Kidney epithelial cell (primary cell): ENCODE results near the gene ACOT12. TPM values are rescaled to one million over a fixed set of nuclear protein-coding genes. Genes with fewer than 3 reads are reported as not detected.
A peak's percentile ranks its signal among the peaks of the same experiment; 100 is the strongest.

Source experiments
- DNase-seq: peaks from one replicate; pipeline ENCODE4 v3.0.0-alpha.2; 2010; ENCODE audit warnings: low read depth
- H3K27me3 ChIP-seq: 2 replicates; pipeline ENCODE4 v1.6.0; 2011; ENCODE audit warnings: low read length; ENCODE audit not compliant: control insufficient read depth, insufficient read depth
- H3K36me3 ChIP-seq: 2 replicates; pipeline ENCODE4 v1.5.1; 2011; ENCODE audit warnings: low read length; ENCODE audit not compliant: control insufficient read depth, insufficient read depth
- H3K4me3 ChIP-seq: 2 replicates; pipeline ENCODE4 v1.5.1; 2011; ENCODE audit warnings: low read depth, mild to moderate bottlenecking, control low read depth, low read length
- total RNA-seq: library from RNA; depleted of rRNA; stranded (reverse); fragments of >200 nt; gene quantifications from 2 replicates; pipeline ENCODE4 v1.2.3, GENCODE V29; 2015
- TF ChIP-seq, protein P1 (sequence below): IDR thresholded peaks from 2 replicates; pipeline ENCODE4 v1.5.1; 2011; ENCODE audit warnings: mild to moderate bottlenecking, moderate library complexity, low read length, control low read depth, inconsistent platforms; ENCODE audit not compliant: insufficient read depth, poor library complexity, severe bottlenecking

ACOT12 gene
- total RNA-seq = not detected in 2 replicates

DNA sequence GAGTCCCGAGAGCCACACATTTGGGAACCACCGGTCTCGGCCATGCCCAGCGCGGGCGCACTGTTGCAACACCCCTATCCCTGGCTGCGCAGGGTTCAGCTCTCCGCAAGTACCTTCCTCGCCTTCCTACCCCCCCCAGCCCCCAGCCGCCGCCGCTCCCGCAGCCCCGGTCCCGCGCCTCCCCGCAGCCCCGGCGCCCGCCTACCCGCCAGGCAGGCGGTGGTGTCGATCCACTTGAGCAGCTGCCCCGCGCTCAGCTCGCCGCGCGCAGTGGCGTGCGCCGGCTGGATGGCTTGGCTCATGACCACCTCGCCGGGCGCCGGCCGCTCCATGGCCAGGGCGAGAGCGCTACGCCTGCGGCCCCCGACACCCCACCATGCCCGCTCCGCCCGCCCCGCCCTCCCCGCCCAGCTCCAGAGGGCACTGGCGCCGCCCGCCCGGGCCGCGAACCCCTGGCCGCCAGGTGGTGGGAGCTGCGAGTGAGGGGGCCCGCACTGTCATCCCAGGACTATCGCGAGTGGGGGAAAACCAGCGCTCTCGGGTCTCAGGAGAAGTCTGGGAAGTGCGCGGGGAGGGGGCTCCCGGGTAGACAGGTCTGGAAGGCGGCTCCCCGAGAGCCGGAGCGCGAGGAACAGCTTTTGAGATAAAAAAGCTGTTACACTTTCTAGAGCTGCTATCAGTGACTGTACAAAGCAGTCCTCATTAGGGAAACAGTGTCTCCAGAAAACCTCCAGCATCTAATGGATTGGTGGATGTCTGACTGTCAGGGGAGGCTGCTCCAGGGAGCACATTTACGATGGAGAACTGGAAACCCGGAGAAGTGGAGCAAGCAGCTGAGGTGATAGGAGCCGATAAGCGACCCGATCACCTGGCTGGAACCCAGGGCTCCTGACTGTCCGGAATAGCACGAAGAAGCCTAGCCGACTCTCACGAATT is at the start of gene ACOT12:
Gene ACOT12 (minus strand): TSS at position 352 of the 936 bp plus-strand sequence. CDS start 20 bp downstream, at position 332.
- Histone ChIP-seq H3K27me3 (no peaks in the 10 kb centered on the region), H3K4me3 (peak within 1 kb of the TSS; percentile 40), H3K36me3 (no peaks in the 10 kb centered on the region)
- DNase-seq = no peak
- TF ChIP-seq, protein P1, sequence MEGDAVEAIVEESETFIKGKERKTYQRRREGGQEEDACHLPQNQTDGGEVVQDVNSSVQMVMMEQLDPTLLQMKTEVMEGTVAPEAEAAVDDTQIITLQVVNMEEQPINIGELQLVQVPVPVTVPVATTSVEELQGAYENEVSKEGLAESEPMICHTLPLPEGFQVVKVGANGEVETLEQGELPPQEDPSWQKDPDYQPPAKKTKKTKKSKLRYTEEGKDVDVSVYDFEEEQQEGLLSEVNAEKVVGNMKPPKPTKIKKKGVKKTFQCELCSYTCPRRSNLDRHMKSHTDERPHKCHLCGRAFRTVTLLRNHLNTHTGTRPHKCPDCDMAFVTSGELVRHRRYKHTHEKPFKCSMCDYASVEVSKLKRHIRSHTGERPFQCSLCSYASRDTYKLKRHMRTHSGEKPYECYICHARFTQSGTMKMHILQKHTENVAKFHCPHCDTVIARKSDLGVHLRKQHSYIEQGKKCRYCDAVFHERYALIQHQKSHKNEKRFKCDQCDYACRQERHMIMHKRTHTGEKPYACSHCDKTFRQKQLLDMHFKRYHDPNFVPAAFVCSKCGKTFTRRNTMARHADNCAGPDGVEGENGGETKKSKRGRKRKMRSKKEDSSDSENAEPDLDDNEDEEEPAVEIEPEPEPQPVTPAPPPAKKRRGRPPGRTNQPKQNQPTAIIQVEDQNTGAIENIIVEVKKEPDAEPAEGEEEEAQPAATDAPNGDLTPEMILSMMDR = no peak

DNA sequence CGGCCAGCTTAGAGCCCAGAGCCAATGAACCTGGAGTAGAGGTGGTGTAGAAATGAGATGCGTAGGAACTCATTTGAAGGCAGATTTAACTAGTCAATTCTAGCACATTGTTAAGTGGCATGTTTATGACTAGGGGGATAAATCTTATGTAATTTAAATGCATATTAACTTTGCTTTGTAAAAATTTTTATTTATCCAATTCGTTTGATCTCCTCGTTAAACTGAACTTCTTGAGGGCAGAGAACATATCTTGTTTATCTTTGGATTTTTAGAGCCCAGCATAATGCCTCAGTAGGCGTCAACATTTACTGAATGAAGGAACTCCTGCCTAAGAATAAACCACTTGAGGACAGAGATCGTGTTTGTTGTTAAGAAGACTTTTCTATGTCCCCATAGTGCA is 41.1 kb upstream of the ACOT12 start:
- Histone ChIP-seq H3K27me3 (no peaks in the 10 kb centered on the region), H3K4me3 (no peak overlapping the region), H3K36me3 (no peaks in the 10 kb centered on the region)
- TF ChIP-seq, protein P1 = no peak
- DNase-seq = no peak

DNA sequence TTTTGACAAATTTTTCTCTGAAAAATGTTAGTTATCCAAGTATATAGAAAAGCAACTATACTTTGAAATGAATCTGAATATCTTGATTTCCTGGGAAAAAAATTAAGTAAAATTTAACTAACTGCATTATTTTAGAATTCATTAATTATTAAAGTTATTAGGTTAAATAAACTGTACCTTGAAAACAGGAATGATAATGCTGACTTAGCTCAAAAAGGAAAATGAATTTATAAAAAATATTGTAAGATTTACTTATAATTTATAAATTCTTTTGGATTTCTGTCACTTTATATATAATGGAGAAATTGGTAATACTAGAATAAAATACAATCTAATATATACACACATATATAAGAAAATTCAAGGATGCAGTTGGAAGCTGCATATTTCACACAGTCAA is 36.1 kb upstream of the ACOT12 start:
- Histone ChIP-seq H3K4me3 (no peak overlapping the region), H3K27me3 (no peaks in the 10 kb centered on the region), H3K36me3 (no peaks in the 10 kb centered on the region)
- TF ChIP-seq, protein P1 = no peak
- DNase-seq = no peak

DNA sequence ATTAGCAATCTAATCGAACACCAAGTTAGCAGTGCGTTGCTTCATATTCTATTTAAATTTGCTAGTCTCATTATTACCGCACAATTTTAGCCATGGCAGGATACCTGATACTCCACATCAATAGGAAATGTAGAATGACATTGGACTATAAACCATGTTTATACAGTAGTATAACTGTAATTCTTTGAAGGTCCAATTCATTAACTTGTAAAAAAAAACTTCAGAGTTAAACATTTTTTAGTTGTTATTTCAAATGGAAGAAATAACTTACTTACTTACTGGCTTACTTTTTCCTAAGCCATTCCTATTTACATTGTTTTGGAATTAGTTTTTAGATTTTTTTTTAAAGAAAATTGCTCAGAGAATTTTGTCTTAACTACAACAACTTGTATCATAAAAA is 35.4 kb upstream of the ACOT12 start:
- TF ChIP-seq, protein P1 = no peak
- Histone ChIP-seq H3K27me3 (no peaks in the 10 kb centered on the region), H3K4me3 (no peak overlapping the region), H3K36me3 (no peaks in the 10 kb centered on the region)
- no peak for DNase-seq

DNA sequence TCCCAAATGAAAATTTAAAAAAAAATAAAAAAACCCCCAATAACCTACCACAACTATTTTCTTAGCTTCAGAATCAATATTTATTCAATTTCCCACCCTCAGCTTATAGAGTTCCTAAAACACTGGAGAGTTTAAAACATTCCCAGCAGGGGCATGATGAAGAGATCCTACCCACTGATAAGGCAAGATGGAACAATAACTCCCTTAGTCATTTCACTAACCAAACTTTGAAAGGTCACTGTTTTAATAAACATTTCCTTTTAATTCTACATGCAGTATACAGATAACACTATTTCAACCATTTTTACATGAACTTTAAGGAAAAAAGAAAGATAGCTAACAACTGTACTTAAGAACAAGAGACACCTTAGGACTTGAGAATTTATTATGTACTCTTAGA is 34.9 kb upstream of the ACOT12 start:
- Histone ChIP-seq H3K36me3 (no peaks in the 10 kb centered on the region), H3K27me3 (no peaks in the 10 kb centered on the region), H3K4me3 (no peak overlapping the region)
- TF ChIP-seq, protein P1 = no peak
- no peak for DNase-seq
